Activated CD4-positive, alpha-beta memory T cell treated with anti-CD3 and anti-CD28 coated beads for 36 hours (primary cell): ENCODE measurements around the gene LOX. TPM values are rescaled to one million over a fixed set of nuclear protein-coding genes. Genes with fewer than 3 reads are reported as not detected.
"Not testable (repeated sequence)": the region's sequence is repeated elsewhere in the genome, so short reads cannot be mapped to it uniquely, and the experiment has no call there.

Experiments
- CTCF ChIA-PET: fragments of 350-600 bp; sonication (Branson Sonifier 250); formaldehyde crosslinking; loops from one replicate; lab custom pipeline; 2021; ENCODE audit warnings: antibody characterized with exemption, inconsistent platforms; lab: Charles Lee
- POLR2A ChIA-PET: fragments of 350-600 bp; sonication (Branson Sonifier 250); formaldehyde crosslinking; loops from one replicate; lab custom pipeline; 2021; ENCODE audit warnings: antibody characterized with exemption; lab: Charles Lee
- DNase-seq: peaks from one replicate; pipeline ENCODE4 v3.0.0-alpha.2; 2020
- H3K27ac Mint-ChIP-seq: one replicate; pipeline ENCODE4 v1.8.0; 2021; ENCODE audit warnings: mixed read lengths
- H3K27me3 Mint-ChIP-seq: one replicate; pipeline ENCODE4 v1.8.0; 2021; ENCODE audit warnings: mixed read lengths
- H3K36me3 Mint-ChIP-seq: one replicate; pipeline ENCODE4 v1.8.0; 2021; ENCODE audit warnings: mixed read lengths
- H3K4me1 Mint-ChIP-seq: one replicate; pipeline ENCODE4 v1.8.0; 2021; ENCODE audit warnings: low read depth, mixed read lengths
- H3K4me3 Mint-ChIP-seq: one replicate; pipeline ENCODE4 v1.8.0; 2021; ENCODE audit warnings: mild to moderate bottlenecking, mixed read lengths
- H3K9me3 Mint-ChIP-seq: one replicate; pipeline ENCODE4 v1.8.0; 2021; ENCODE audit warnings: mixed read lengths
- intact Hi-C: fragments of 100-400 bp; cut with micrococcal nuclease; formaldehyde crosslinking; loops from one replicate; pipeline ENCODE4 v1.15.1; 2023
- total RNA-seq, 2 experiments: library from RNA; stranded (reverse); gene quantifications; one replicate each; pipeline ENCODE4 v1.2.3, GENCODE V29; 2021

Gene LOX
- total RNA-seq, 2 experiments from 2014 or later: not detected

- CTCF ChIA-PET: no interaction called here
- Mint-ChIP-seq H3K9me3 (no peaks in the 10 kb centered on the region), H3K4me1 (no peaks in the 10 kb centered on the region), H3K27me3 (peaks cover 6% of the 10 kb centered on the region), H3K4me3 (no peak overlapping the region), H3K27ac (no peak overlapping the region), H3K36me3 (no peaks in the 10 kb centered on the region)
- DNase-seq: no peak
- POLR2A ChIA-PET: no interaction called here
- intact Hi-C loops: no loop called here
Measured at GRCh38 chr5:122112063-122112462, 34.0 kb upstream of the LOX start.

GRCh38 chr5:122111460-122111859, 33.4 kb upstream of the LOX start:
- CTCF ChIA-PET: interaction anchor here (0.6 kb wide), 1 partner anchor 11 kb away, joined by 3 read pairs; no protein-coding TSS in a partner anchor

GRCh38 chr5:122110987-122111386, 32.9 kb upstream of the LOX start:
- H3K4me1 Mint-ChIP-seq: no peaks in the 10 kb centered on the region
- CTCF ChIA-PET: no interaction called here
- POLR2A ChIA-PET: no interaction called here
- H3K4me3 Mint-ChIP-seq: no peak overlapping the region
- no peak overlapping the region for H3K27ac Mint-ChIP-seq
- H3K27me3 Mint-ChIP-seq: peaks cover 6% of the 10 kb centered on the region
- H3K36me3 Mint-ChIP-seq: no peaks in the 10 kb centered on the region
- intact Hi-C loops: no loop called here
- DNase-seq: no peak
- no peaks in the 10 kb centered on the region for H3K9me3 Mint-ChIP-seq

More at GRCh38 chr5:122111460-122111859, 33.4 kb upstream of the LOX start:
- DNase-seq: no peak
- intact Hi-C loops: no loop called here
- Mint-ChIP-seq H3K27ac (no peak overlapping the region), H3K36me3 (no peaks in the 10 kb centered on the region), H3K27me3 (peaks cover 6% of the 10 kb centered on the region), H3K9me3 (no peaks in the 10 kb centered on the region), H3K4me3 (no peak overlapping the region), H3K4me1 (no peaks in the 10 kb centered on the region)
- POLR2A ChIA-PET: no interaction called here

- H3K4me3 Mint-ChIP-seq: no peak overlapping the region
- DNase-seq: no peak
- no peaks in the 10 kb centered on the region for H3K9me3 Mint-ChIP-seq
- no peaks in the 10 kb centered on the region for H3K36me3 Mint-ChIP-seq
- H3K27me3 Mint-ChIP-seq: peaks cover 6% of the 10 kb centered on the region
- intact Hi-C loops: loop anchor here (10.0 kb wide), 1 partner anchor 1452 kb away; no protein-coding TSS in a partner anchor
- CTCF ChIA-PET: no interaction called here
- H3K27ac Mint-ChIP-seq: no peak overlapping the region
- POLR2A ChIA-PET: no interaction called here
- H3K4me1 Mint-ChIP-seq: no peaks in the 10 kb centered on the region
Measured at GRCh38 chr5:122107016-122107415, 29.0 kb upstream of the LOX start.

- H3K9me3 Mint-ChIP-seq: no peaks in the 10 kb centered on the region
- POLR2A ChIA-PET: no interaction called here
- intact Hi-C loops: loop anchor here (10.0 kb wide), 1 partner anchor 1451 kb away; no protein-coding TSS in a partner anchor
Measured at GRCh38 chr5:122105909-122106308, 27.9 kb upstream of the LOX start.

GRCh38 chr5:122102825-122103224, 24.8 kb upstream of the LOX start:
- no peak for DNase-seq
- Mint-ChIP-seq H3K27ac (no peak overlapping the region), H3K4me3 (no peak overlapping the region), H3K9me3 (no peaks in the 10 kb centered on the region), H3K36me3 (no peaks in the 10 kb centered on the region), H3K27me3 (peaks cover 3% of the 10 kb centered on the region), H3K4me1 (no peaks in the 10 kb centered on the region)
- intact Hi-C loops: loop anchor here (10.0 kb wide), 1 partner anchor 1448 kb away; no protein-coding TSS in a partner anchor
- POLR2A ChIA-PET: no interaction called here
- CTCF ChIA-PET: interaction anchor here (0.9 to 1.3 kb wide), 2 partner anchors 10 to 18 kb away, joined by 3 to 5 read pairs; no protein-coding TSS in a partner anchor

More at GRCh38 chr5:122105909-122106308, 27.9 kb upstream of the LOX start:
- CTCF ChIA-PET: no interaction called here
- no peak for DNase-seq
- H3K4me3 Mint-ChIP-seq: no peak overlapping the region
- no peak overlapping the region for H3K27ac Mint-ChIP-seq
- H3K27me3 Mint-ChIP-seq: peaks cover 3% of the 10 kb centered on the region
- no peaks in the 10 kb centered on the region for H3K4me1 Mint-ChIP-seq
- no peaks in the 10 kb centered on the region for H3K36me3 Mint-ChIP-seq

GRCh38 chr5:122101636-122102285, 23.7 kb upstream of the LOX start:
- ChIA-PET CTCF (interaction anchor here (0.8 to 1.3 kb wide), 4 partner anchors 11 to 141 kb away, joined by 3 to 5 read pairs (median 4); no protein-coding TSS in a partner anchor), POLR2A (no interaction called here)
- Mint-ChIP-seq H3K27ac (no peak overlapping the region), H3K27me3 (no peaks in the 10 kb centered on the region), H3K36me3 (no peaks in the 10 kb centered on the region), H3K4me3 (no peak overlapping the region), H3K9me3 (no peaks in the 10 kb centered on the region), H3K4me1 (no peaks in the 10 kb centered on the region)
- intact Hi-C loops: loop anchor here (10.0 kb wide), 1 partner anchor 1447 kb away; no protein-coding TSS in a partner anchor
- no peak for DNase-seq

GRCh38 chr5:122099060-122099790, 21.2 kb upstream of the LOX start:
- Mint-ChIP-seq H3K4me1 (no peaks in the 10 kb centered on the region), H3K4me3 (no peak overlapping the region), H3K9me3 (no peaks in the 10 kb centered on the region), H3K27me3 (no peaks in the 10 kb centered on the region), H3K27ac (no peak overlapping the region), H3K36me3 (no peaks in the 10 kb centered on the region)
- no peak for DNase-seq
- POLR2A ChIA-PET: no interaction called here
- CTCF ChIA-PET: no interaction called here
- intact Hi-C loops: no loop called here

GRCh38 chr5:122097391-122097790, 19.3 kb upstream of the LOX start:
- DNase-seq: no peak
- Mint-ChIP-seq H3K4me1 (no peaks in the 10 kb centered on the region), H3K27ac (no peak overlapping the region), H3K4me3 (no peak overlapping the region), H3K36me3 (no peaks in the 10 kb centered on the region), H3K9me3 (no peaks in the 10 kb centered on the region), H3K27me3 (no peaks in the 10 kb centered on the region)
- ChIA-PET POLR2A (no interaction called here), CTCF (no interaction called here)
- intact Hi-C loops: no loop called here

GRCh38 chr5:122095158-122095557, 17.1 kb upstream of the LOX start:
- H3K9me3 Mint-ChIP-seq: no peaks in the 10 kb centered on the region
- intact Hi-C loops: no loop called here
- ChIA-PET POLR2A (no interaction called here), CTCF (no interaction called here)
- DNase-seq: no peak
- H3K27me3 Mint-ChIP-seq: no peaks in the 10 kb centered on the region
- no peaks in the 10 kb centered on the region for H3K4me1 Mint-ChIP-seq
- H3K27ac Mint-ChIP-seq: no peak overlapping the region
- no peaks in the 10 kb centered on the region for H3K36me3 Mint-ChIP-seq
- no peak overlapping the region for H3K4me3 Mint-ChIP-seq

- H3K27me3 Mint-ChIP-seq, H3K4me3 Mint-ChIP-seq, H3K36me3 Mint-ChIP-seq, H3K4me1 Mint-ChIP-seq, CTCF ChIA-PET, H3K27ac Mint-ChIP-seq, POLR2A ChIA-PET, intact Hi-C loops, DNase-seq, H3K9me3 Mint-ChIP-seq: not testable (repeated sequence)
Measured at GRCh38 chr5:122094251-122094650, 16.2 kb upstream of the LOX start.

GRCh38 chr5:122093415-122094180, 15.5 kb upstream of the LOX start:
- Mint-ChIP-seq H3K9me3 (no peaks in the 10 kb centered on the region), H3K36me3 (no peaks in the 10 kb centered on the region), H3K27me3 (no peaks in the 10 kb centered on the region), H3K4me3 (no peak overlapping the region), H3K27ac (no peak overlapping the region), H3K4me1 (no peaks in the 10 kb centered on the region)
- intact Hi-C loops: no loop called here
- CTCF ChIA-PET: no interaction called here
- POLR2A ChIA-PET: no interaction called here
- DNase-seq: no peak
